Measurements from ENCODE around the gene GTF2F2.

GRCh38 chr13:45185286-45185685, 65.0 kb downstream of the GTF2F2 start:
- TF ChIP-seq POLR2AphosphoS5 (IDR thresholded peaks at IDR 0.05; ENCODE audit: low read depth, low read length) (no peak), POLR2A (IDR thresholded peaks at IDR 0.05; ENCODE audit: low read depth, low read length) (no peak), SPI1 (IDR thresholded peaks at IDR 0.05; ENCODE audit: low read depth, low read length) (no peak), PAX5 (IDR thresholded peaks at IDR 0.05; ENCODE audit: insufficient read depth, low read length, severe bottlenecking) (no peak), TAF1 (IDR thresholded peaks at IDR 0.05; ENCODE audit: low read depth, low read length) (no peak)
